SK-N-SH treated with all-trans-retinoic acid at 6 μM for 48 hours (cell line): ENCODE measurements around the gene IL1RN.

ENCODE experiments used
- ATAC-seq: fragments of 200-7000 bp; cut with Tn5 transposase; 3 replicates; pipeline ENCODE4 v1.9.1; 2020; ENCODE audit warnings: mild to moderate bottlenecking, moderate library complexity
- ARNTL ChIP-seq: fragments of 450-650 bp; formaldehyde crosslinking; IDR thresholded peaks from 2 replicates; pipeline ENCODE4 v1.5.0; 2020; ENCODE audit warnings: low read depth, mild to moderate bottlenecking, moderate library complexity, borderline replicate concordance
- BACH2 ChIP-seq: fragments of 250-450 bp; sonication (Bioruptor Pico); IDR thresholded peaks from 2 replicates; pipeline ENCODE4 v1.9.0; 2021; ENCODE audit warnings: mild to moderate bottlenecking, borderline replicate concordance
- CSDC2 ChIP-seq: fragments of 250-450 bp; sonication (Bioruptor Pico); IDR thresholded peaks from 2 replicates; pipeline ENCODE4 v1.5.0; 2020; ENCODE audit warnings: mild to moderate bottlenecking, moderate library complexity
- CSRNP3 ChIP-seq: fragments of 250-450 bp; sonication (Bioruptor Pico); IDR thresholded peaks from 2 replicates; pipeline ENCODE4 v1.5.1; 2021; ENCODE audit warnings: mild to moderate bottlenecking, moderate library complexity
- ESRRG ChIP-seq: fragments of 250-450 bp; sonication (Bioruptor Pico); IDR thresholded peaks from 2 replicates; pipeline ENCODE4 v1.6.1; 2021; ENCODE audit warnings: mild to moderate bottlenecking
- GLIS3 ChIP-seq: fragments of 250-450 bp; sonication (Bioruptor Pico); IDR thresholded peaks from 2 replicates; pipeline ENCODE4 v1.5.0; 2020; ENCODE audit warnings: mild to moderate bottlenecking, moderate library complexity
- ISL1 ChIP-seq: fragments of 250-450 bp; sonication (Bioruptor Pico); IDR thresholded peaks from 2 replicates; pipeline ENCODE4 v2.1.2; 2022; ENCODE audit warnings: mild to moderate bottlenecking, moderate library complexity
- PPARA ChIP-seq: fragments of 250-450 bp; sonication (Bioruptor Pico); IDR thresholded peaks from 2 replicates; pipeline ENCODE4 v1.5.0; 2020; ENCODE audit warnings: mild to moderate bottlenecking, borderline replicate concordance
- RARB ChIP-seq: fragments of 250-450 bp; sonication (Bioruptor Pico); IDR thresholded peaks from 2 replicates; pipeline ENCODE4 v1.8.0; 2021; ENCODE audit warnings: mild to moderate bottlenecking, moderate library complexity
- SNAI2 ChIP-seq: fragments of 250-450 bp; sonication (Bioruptor Pico); IDR thresholded peaks from 2 replicates; pipeline ENCODE4 v1.5.0; 2020; ENCODE audit warnings: mild to moderate bottlenecking, moderate library complexity
- TCF4 ChIP-seq: fragments of 250-450 bp; sonication (Bioruptor Pico); IDR thresholded peaks from 2 replicates; pipeline ENCODE4 v1.8.0; 2021; ENCODE audit warnings: mild to moderate bottlenecking, moderate library complexity, borderline replicate concordance
- TOX ChIP-seq: fragments of 250-450 bp; sonication (Bioruptor Pico); IDR thresholded peaks from 2 replicates; pipeline ENCODE4 v1.8.0; 2021; ENCODE audit warnings: mild to moderate bottlenecking, moderate library complexity, borderline replicate concordance
- ZC3H10 ChIP-seq: fragments of 250-450 bp; sonication (Bioruptor Pico); IDR thresholded peaks from 2 replicates; pipeline ENCODE4 v1.5.1; 2021; ENCODE audit warnings: mild to moderate bottlenecking, moderate library complexity
- ZFP3 ChIP-seq: fragments of 250-450 bp; sonication (Bioruptor Pico); IDR thresholded peaks from 2 replicates; pipeline ENCODE4 v1.5.0; 2020; ENCODE audit warnings: mild to moderate bottlenecking, moderate library complexity
- ZFP30 ChIP-seq: fragments of 450-650 bp; formaldehyde crosslinking; IDR thresholded peaks from 2 replicates; pipeline ENCODE4 v1.5.0; 2022; ENCODE audit warnings: mild to moderate bottlenecking, moderate library complexity
- ZNF565 ChIP-seq: fragments of 450-650 bp; formaldehyde crosslinking; conservative IDR thresholded peaks from 2 replicates; pipeline ENCODE4 v1.5.0; 2020; ENCODE audit warnings: low read depth, mild to moderate bottlenecking, moderate library complexity
- ZNF70 ChIP-seq: fragments of 450-650 bp; formaldehyde crosslinking; IDR thresholded peaks from 2 replicates; pipeline ENCODE4 v1.5.0; 2020; ENCODE audit warnings: mild to moderate bottlenecking, moderate library complexity
- TF ChIP-seq, protein P1 (sequence below): fragments of 250-450 bp; sonication (Bioruptor Pico); IDR thresholded peaks from 2 replicates; pipeline ENCODE4 v1.5.1; 2020; ENCODE audit warnings: low read depth, mild to moderate bottlenecking, moderate library complexity
- TF ChIP-seq, protein P2 (sequence below): fragments of 250-450 bp; sonication (Bioruptor Pico); IDR thresholded peaks from 2 replicates; pipeline ENCODE4 v1.8.0; 2020; ENCODE audit warnings: mild to moderate bottlenecking, moderate library complexity, borderline replicate concordance
- TF ChIP-seq, protein P3 (sequence below): fragments of 250-450 bp; sonication (Bioruptor Pico); IDR thresholded peaks from 2 replicates; pipeline ENCODE4 v1.5.0; 2020; ENCODE audit warnings: mild to moderate bottlenecking, moderate library complexity

IL1RN gene

DNA sequence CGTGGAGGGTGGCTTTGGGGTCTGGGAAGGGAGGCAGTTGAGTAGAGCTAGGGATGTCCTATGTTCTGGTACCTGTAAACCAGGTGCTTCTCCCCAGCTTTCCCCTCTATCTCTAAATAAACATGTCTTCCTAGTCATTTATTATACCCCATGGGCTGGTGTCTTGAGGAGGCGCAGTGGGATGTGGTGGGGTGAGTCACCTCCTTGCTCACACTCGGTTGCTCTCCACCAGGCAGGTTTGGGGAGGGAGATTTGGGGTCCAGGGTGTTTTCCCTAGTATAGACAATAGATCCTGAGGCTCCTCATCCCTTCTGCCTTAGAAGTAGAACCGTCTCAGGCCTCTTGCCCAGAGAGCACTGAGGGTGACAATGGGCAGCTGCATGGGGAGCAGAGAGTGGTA is 51.5 kb downstream of the IL1RN start:
- no peak for TF ChIP-seq ESRRG
- no peak for TF ChIP-seq TCF4 (CRISPR knock-in tag)
- TF ChIP-seq, protein P1, sequence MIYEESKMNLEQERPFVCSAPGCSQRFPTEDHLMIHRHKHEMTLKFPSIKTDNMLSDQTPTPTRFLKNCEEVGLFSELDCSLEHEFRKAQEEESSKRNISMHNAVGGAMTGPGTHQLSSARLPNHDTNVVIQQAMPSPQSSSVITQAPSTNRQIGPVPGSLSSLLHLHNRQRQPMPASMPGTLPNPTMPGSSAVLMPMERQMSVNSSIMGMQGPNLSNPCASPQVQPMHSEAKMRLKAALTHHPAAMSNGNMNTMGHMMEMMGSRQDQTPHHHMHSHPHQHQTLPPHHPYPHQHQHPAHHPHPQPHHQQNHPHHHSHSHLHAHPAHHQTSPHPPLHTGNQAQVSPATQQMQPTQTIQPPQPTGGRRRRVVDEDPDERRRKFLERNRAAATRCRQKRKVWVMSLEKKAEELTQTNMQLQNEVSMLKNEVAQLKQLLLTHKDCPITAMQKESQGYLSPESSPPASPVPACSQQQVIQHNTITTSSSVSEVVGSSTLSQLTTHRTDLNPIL (CRISPR knock-in tag) = no peak
- TF ChIP-seq ZNF565 (CRISPR knock-in tag) = no peak
- TF ChIP-seq SNAI2 = no peak
- no peak for TF ChIP-seq ARNTL (CRISPR knock-in tag)
- no peak for TF ChIP-seq CSRNP3 (CRISPR knock-in tag)
- TF ChIP-seq PPARA (CRISPR knock-in tag) = no peak
- TF ChIP-seq ZC3H10 (CRISPR knock-in tag) = no peak
- no peak for TF ChIP-seq ISL1 (CRISPR knock-in tag)
- no peak for TF ChIP-seq ZNF70 (CRISPR knock-in tag)
- no peak for TF ChIP-seq GLIS3
- TF ChIP-seq TOX (CRISPR knock-in tag) = no peak
- no peak for ATAC-seq

GRCh38 chr2:113179446-113180045 is 52.1 kb downstream of the IL1RN start:
- no peak for TF ChIP-seq ZNF70 (CRISPR knock-in tag)
- no peak for TF ChIP-seq ZNF565 (CRISPR knock-in tag)
- no peak for TF ChIP-seq ESRRG
- no peak for TF ChIP-seq PPARA (CRISPR knock-in tag)
- no peak for TF ChIP-seq GLIS3
- TF ChIP-seq TCF4 (CRISPR knock-in tag) = no peak
- ATAC-seq = no peak

DNA sequence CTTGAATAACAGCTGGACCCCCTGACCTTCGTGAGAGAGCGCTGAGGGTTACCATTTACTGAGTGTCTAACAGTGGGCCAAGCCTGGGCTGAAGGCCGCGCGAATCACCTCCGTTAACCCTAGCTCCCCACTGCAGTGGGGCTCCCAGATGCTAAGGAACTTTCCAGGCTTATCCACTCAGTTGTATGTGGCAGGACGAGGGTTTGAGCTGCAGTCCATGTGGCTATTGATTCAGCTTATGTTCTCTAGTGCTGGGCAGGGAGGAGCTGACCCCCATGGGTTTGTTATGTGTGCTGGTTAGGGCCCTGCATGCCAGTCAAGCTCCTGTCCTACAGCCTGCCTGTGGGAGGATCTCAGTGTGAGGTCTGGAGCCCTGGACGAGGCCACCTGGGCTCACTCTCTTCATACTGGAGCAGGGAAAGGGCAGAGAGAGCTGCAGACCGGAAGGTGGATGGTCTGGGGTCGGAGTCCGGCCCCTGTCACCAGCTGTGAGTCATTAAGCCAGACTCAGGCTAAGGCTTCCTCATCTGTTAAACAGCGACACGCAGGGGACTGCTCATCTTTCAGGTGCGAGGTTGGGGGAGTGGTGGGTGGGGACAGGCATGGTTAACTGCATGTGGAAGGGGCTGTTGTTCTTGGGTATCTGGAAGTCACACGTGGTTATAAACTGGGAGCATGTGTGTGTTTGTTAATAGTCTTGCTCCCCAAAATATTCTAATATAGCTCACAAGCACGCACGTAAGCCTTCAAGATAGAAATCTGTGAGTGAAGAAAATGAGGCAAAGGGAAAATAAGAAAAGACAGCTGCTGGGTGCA is 52.9 kb downstream of the IL1RN start:
- no peak for ATAC-seq

More for the DNA sequence above, 52.9 kb downstream of the IL1RN start:
- TF ChIP-seq BACH2 (CRISPR knock-in tag) (no peak), CSDC2 (CRISPR knock-in tag) (no peak), ZNF70 (CRISPR knock-in tag) (no peak), TCF4 (CRISPR knock-in tag) (no peak), ZFP3 (CRISPR knock-in tag) (no peak), GLIS3 (no peak), ZFP30 (no peak), RARB (CRISPR knock-in tag) (no peak), TOX (CRISPR knock-in tag) (no peak), ISL1 (CRISPR knock-in tag) (no peak), ESRRG (no peak), PPARA (CRISPR knock-in tag) (no peak), ARNTL (CRISPR knock-in tag) (no peak), CSRNP3 (CRISPR knock-in tag) (no peak)
- TF ChIP-seq, protein P1 (CRISPR knock-in tag) = no peak
- TF ChIP-seq, protein P2, sequence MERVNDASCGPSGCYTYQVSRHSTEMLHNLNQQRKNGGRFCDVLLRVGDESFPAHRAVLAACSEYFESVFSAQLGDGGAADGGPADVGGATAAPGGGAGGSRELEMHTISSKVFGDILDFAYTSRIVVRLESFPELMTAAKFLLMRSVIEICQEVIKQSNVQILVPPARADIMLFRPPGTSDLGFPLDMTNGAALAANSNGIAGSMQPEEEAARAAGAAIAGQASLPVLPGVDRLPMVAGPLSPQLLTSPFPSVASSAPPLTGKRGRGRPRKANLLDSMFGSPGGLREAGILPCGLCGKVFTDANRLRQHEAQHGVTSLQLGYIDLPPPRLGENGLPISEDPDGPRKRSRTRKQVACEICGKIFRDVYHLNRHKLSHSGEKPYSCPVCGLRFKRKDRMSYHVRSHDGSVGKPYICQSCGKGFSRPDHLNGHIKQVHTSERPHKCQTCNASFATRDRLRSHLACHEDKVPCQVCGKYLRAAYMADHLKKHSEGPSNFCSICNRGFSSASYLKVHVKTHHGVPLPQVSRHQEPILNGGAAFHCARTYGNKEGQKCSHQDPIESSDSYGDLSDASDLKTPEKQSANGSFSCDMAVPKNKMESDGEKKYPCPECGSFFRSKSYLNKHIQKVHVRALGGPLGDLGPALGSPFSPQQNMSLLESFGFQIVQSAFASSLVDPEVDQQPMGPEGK (CRISPR knock-in tag) = no peak
- TF ChIP-seq, protein P3, sequence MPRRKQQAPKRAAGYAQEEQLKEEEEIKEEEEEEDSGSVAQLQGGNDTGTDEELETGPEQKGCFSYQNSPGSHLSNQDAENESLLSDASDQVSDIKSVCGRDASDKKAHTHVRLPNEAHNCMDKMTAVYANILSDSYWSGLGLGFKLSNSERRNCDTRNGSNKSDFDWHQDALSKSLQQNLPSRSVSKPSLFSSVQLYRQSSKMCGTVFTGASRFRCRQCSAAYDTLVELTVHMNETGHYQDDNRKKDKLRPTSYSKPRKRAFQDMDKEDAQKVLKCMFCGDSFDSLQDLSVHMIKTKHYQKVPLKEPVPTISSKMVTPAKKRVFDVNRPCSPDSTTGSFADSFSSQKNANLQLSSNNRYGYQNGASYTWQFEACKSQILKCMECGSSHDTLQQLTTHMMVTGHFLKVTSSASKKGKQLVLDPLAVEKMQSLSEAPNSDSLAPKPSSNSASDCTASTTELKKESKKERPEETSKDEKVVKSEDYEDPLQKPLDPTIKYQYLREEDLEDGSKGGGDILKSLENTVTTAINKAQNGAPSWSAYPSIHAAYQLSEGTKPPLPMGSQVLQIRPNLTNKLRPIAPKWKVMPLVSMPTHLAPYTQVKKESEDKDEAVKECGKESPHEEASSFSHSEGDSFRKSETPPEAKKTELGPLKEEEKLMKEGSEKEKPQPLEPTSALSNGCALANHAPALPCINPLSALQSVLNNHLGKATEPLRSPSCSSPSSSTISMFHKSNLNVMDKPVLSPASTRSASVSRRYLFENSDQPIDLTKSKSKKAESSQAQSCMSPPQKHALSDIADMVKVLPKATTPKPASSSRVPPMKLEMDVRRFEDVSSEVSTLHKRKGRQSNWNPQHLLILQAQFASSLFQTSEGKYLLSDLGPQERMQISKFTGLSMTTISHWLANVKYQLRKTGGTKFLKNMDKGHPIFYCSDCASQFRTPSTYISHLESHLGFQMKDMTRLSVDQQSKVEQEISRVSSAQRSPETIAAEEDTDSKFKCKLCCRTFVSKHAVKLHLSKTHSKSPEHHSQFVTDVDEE (CRISPR knock-in tag) = no peak
- TF ChIP-seq, all 23 proteins: peak for 0
